Measurements from ENCODE around the gene MRTFB.

DNA sequence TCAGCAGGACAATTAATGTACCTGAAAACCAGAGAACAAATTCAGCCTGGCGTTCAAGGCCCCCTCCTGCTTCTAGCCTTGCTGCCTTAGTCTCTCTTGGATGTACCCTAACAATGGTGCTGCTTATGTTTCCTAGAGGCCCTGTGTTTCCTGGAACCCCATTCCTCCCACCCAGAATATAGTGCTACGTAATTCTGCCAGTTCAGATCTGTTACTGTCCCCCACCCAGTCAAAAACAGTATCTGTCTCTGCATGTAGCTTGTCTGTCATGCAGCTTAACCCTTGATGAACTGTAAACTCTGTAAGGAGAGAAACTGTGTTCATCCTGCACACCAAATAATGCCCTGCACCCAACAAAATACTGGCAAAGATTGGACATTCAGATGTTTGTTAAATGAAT is 6.8 kb downstream of the MRTFB start:
- TF ChIP-seq POLR2A (IDR thresholded peaks at IDR 0.05), result no peak
- TF ChIP-seq, protein P1, sequence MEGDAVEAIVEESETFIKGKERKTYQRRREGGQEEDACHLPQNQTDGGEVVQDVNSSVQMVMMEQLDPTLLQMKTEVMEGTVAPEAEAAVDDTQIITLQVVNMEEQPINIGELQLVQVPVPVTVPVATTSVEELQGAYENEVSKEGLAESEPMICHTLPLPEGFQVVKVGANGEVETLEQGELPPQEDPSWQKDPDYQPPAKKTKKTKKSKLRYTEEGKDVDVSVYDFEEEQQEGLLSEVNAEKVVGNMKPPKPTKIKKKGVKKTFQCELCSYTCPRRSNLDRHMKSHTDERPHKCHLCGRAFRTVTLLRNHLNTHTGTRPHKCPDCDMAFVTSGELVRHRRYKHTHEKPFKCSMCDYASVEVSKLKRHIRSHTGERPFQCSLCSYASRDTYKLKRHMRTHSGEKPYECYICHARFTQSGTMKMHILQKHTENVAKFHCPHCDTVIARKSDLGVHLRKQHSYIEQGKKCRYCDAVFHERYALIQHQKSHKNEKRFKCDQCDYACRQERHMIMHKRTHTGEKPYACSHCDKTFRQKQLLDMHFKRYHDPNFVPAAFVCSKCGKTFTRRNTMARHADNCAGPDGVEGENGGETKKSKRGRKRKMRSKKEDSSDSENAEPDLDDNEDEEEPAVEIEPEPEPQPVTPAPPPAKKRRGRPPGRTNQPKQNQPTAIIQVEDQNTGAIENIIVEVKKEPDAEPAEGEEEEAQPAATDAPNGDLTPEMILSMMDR (IDR thresholded peaks at IDR 0.05), result no peak

Measured in suprapubic skin (tissue), 3 donors.